MCF 10A (cell line): ENCODE results near the gene HSDL2. TPM values are rescaled to one million over a fixed set of nuclear protein-coding genes. Genes with fewer than 3 reads are reported as not detected.
A peak's percentile ranks its signal among the peaks of the same experiment; 100 is the strongest.

Experiments
- BruUV-seq: library from RNA; stranded (reverse); fragments of 400-500 nt; replicated peaks from 2 replicates; lab custom pipeline; 2021; lab: Mats Ljungman, UMichigan
- CTCF ChIA-PET: fragments of 300-600 bp; sonication (Branson Sonifier 250); formaldehyde crosslinking; extraction: SDS; loops from one replicate; lab custom pipeline; 2021; ENCODE audit warnings: antibody characterized with exemption, inconsistent platforms; lab: Yijun Ruan, JAX
- POLR2A ChIA-PET: fragments of 300-600, 350-650 bp; sonication (Branson Sonifier 250); formaldehyde crosslinking; extraction: SDS; loops from one replicate; lab custom pipeline; 2020; ENCODE audit warnings: antibody characterized with exemption, inconsistent platforms; lab: Yijun Ruan, JAX
- DNase-seq: peaks from one replicate; pipeline ENCODE4 v3.0.0-alpha.2; 2018; ENCODE audit not compliant: unreplicated experiment
- H3K27ac Mint-ChIP-seq: one replicate; pipeline ENCODE4 v1.8.0; 2022; ENCODE audit warnings: mild to moderate bottlenecking, low read depth, mixed read lengths; ENCODE audit not compliant: unreplicated experiment
- H3K27me3 Mint-ChIP-seq: one replicate; pipeline ENCODE4 v1.8.0; 2022; ENCODE audit warnings: mixed read lengths; ENCODE audit not compliant: insufficient read depth, unreplicated experiment
- H3K36me3 Mint-ChIP-seq: one replicate; pipeline ENCODE4 v1.8.0; 2022; ENCODE audit warnings: mild to moderate bottlenecking, moderate library complexity, mixed read lengths; ENCODE audit not compliant: insufficient read depth, unreplicated experiment
- H3K4me1 Mint-ChIP-seq: one replicate; pipeline ENCODE4 v1.8.0; 2022; ENCODE audit warnings: mixed read lengths; ENCODE audit not compliant: insufficient read depth, unreplicated experiment
- H3K4me3 Mint-ChIP-seq: one replicate; pipeline ENCODE4 v1.8.0; 2022; ENCODE audit warnings: mild to moderate bottlenecking, moderate library complexity, mixed read lengths; ENCODE audit not compliant: unreplicated experiment
- H3K9me3 Mint-ChIP-seq: one replicate; pipeline ENCODE4 v1.8.0; 2022; ENCODE audit warnings: mixed read lengths; ENCODE audit not compliant: unreplicated experiment
- intact Hi-C: fragments of 100-400 bp; cut with micrococcal nuclease; formaldehyde crosslinking; loops from 2 replicates; pipeline ENCODE4 v1.14.1; 2022
- total RNA-seq: library from RNA; stranded (reverse); gene quantifications from 2 replicates; pipeline ENCODE4 v1.2.3, GENCODE V29; 2022
- TF ChIP-seq, protein P1 (sequence below): fragments of 200-600 bp; IDR thresholded peaks from one replicate; pipeline ENCODE4 v1.8.0; 2022; ENCODE audit warnings: antibody characterized with exemption, mild to moderate bottlenecking; ENCODE audit not compliant: unreplicated experiment

The HSDL2 gene
- total RNA-seq, 1 experiment from 2014 or later = 26.7 TPM

GRCh38 chr9:112378328-112379176 lies 1.4 kb upstream of the HSDL2 start:
- H3K4me3 Mint-ChIP-seq = peak overlapping the region; percentile 93
- H3K27me3 Mint-ChIP-seq = no peaks in the 10 kb centered on the region
- TF ChIP-seq, protein P1, sequence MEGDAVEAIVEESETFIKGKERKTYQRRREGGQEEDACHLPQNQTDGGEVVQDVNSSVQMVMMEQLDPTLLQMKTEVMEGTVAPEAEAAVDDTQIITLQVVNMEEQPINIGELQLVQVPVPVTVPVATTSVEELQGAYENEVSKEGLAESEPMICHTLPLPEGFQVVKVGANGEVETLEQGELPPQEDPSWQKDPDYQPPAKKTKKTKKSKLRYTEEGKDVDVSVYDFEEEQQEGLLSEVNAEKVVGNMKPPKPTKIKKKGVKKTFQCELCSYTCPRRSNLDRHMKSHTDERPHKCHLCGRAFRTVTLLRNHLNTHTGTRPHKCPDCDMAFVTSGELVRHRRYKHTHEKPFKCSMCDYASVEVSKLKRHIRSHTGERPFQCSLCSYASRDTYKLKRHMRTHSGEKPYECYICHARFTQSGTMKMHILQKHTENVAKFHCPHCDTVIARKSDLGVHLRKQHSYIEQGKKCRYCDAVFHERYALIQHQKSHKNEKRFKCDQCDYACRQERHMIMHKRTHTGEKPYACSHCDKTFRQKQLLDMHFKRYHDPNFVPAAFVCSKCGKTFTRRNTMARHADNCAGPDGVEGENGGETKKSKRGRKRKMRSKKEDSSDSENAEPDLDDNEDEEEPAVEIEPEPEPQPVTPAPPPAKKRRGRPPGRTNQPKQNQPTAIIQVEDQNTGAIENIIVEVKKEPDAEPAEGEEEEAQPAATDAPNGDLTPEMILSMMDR = no peak
- BruUV-seq = no TSS peak
- intact Hi-C loops = loop anchor here (2.0 to 10.0 kb wide), 2 partner anchors 286 to 332 kb away; no protein-coding TSS in a partner anchor
- no peaks in the 10 kb centered on the region for H3K36me3 Mint-ChIP-seq
- no peaks in the 10 kb centered on the region for H3K9me3 Mint-ChIP-seq
- peaks cover 29% of the 10 kb centered on the region for H3K4me1 Mint-ChIP-seq
- peak overlapping the region; percentile 83 for H3K27ac Mint-ChIP-seq
- ChIA-PET CTCF (interaction anchor here (0.7 to 4.0 kb wide), 10 partner anchors 9 to 338 kb away, joined by 3 to 28 read pairs (median 4); no protein-coding TSS in a partner anchor), POLR2A (interaction anchor here (0.6 to 4.2 kb wide), 39 partner anchors 8 to 896 kb away, joined by 3 to 50 read pairs (median 5); partner anchors contain the start of genes FKBP15, INIP, KIAA1958 and PTBP3)
- DNase-seq = peak; percentile 21

DNA sequence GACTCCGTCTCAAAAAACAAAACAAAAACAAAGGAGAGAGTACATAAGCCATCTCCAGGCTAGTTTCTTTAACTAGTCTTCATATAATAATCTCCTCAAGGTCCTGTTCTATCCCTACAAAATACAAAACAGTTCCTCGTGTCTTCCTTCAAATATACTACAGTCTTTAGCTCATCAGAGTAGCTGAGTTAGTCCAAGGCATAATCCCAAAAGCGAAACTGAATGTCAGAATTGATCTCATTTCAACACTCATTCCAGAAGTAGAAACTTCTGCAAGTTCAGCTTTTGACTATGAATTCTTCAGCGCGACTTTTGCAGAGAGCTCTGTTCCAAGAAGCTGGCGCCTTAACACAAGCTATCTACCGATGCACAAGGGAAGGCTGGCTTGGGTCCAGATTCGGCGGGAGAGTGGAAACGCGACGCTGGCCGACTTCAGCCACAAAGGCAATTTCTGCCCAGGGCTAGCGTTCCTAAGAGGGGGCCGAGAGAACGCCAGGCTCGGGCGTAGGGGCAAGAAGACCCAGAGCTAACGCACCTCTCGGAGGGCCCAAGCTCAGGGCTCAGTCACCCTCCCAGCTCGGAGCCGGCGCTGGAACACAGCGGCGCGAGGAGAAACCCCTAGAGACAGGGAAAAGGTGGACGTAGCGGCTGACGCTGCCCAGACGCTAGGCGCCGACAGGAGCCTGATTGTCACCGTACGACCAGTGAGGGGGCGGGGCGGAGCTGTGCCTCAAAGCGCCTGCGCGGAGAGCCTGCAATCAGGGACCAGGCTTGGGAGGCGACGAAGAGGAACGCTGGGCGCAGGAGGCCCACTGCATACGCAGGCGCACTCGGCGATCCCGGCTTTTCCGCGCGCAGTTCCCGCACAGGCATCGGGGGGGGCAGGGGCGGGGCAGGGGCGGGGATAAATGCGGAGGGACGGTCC lies 469 bp upstream of the HSDL2 start:
- CTCF ChIA-PET = interaction anchor here (0.5 to 4.0 kb wide), 15 partner anchors 10 to 360 kb away, joined by 3 to 28 read pairs (median 4); no protein-coding TSS in a partner anchor
- Mint-ChIP-seq H3K4me3 (peak overlapping the region; percentile 93), H3K27me3 (no peaks in the 10 kb centered on the region), H3K36me3 (peaks cover 6% of the 10 kb centered on the region), H3K4me1 (peaks cover 34% of the 10 kb centered on the region), H3K27ac (peak overlapping the region; percentile 83), H3K9me3 (no peaks in the 10 kb centered on the region)
- TSS peak; percentile 39 for BruUV-seq
- intact Hi-C loops = loop anchor here (2.0 to 10.0 kb wide), 3 partner anchors 285 to 525 kb away; no protein-coding TSS in a partner anchor
- TF ChIP-seq, protein P1 = no peak
- POLR2A ChIA-PET = interaction anchor here (0.5 to 4.2 kb wide), 50 partner anchors 9 to 895 kb away, joined by 3 to 50 read pairs (median 5); partner anchors contain the start of genes FKBP15, INIP, KIAA1958 and PTBP3
- DNase-seq = peak; percentile 98

GRCh38 chr9:112380825-112381221 lies 915 bp downstream of the HSDL2 start:
- no TSS peak for BruUV-seq
- TF ChIP-seq, protein P1 = no peak
- CTCF ChIA-PET = interaction anchor here (0.6 to 2.5 kb wide), 2 partner anchors 51 to 331 kb away, joined by 3 to 21 read pairs; no protein-coding TSS in a partner anchor
- H3K27ac Mint-ChIP-seq = peak overlapping the region; percentile 83
- peak; percentile 54 for DNase-seq
- peaks cover 6% of the 10 kb centered on the region for H3K36me3 Mint-ChIP-seq
- intact Hi-C loops = loop anchor here (10.0 kb wide), 1 partner anchor 524 kb away; no protein-coding TSS in a partner anchor
- peaks cover 34% of the 10 kb centered on the region for H3K4me1 Mint-ChIP-seq
- no peaks in the 10 kb centered on the region for H3K9me3 Mint-ChIP-seq
- POLR2A ChIA-PET = interaction anchor here (0.6 to 4.2 kb wide), 17 partner anchors 20 to 680 kb away, joined by 3 to 50 read pairs (median 9); partner anchors contain the start of genes INIP, KIAA1958, PTBP3 and SNX30
- no peaks in the 10 kb centered on the region for H3K27me3 Mint-ChIP-seq
- H3K4me3 Mint-ChIP-seq = peak overlapping the region; percentile 93
